C4-2B (cell line): ENCODE results near the gene RBFOX2.

Source experiments
- ZFX ChIP-seq: fragments of 450-650 bp; IDR thresholded peaks from 2 replicates; pipeline ENCODE4 v1.6.1; 2017
- TF ChIP-seq, protein P1 (sequence below): fragments of 450-650 bp; conservative IDR thresholded peaks from 2 replicates; pipeline ENCODE4 v1.5.1; 2017; ENCODE audit warnings: mild to moderate bottlenecking

DNA sequence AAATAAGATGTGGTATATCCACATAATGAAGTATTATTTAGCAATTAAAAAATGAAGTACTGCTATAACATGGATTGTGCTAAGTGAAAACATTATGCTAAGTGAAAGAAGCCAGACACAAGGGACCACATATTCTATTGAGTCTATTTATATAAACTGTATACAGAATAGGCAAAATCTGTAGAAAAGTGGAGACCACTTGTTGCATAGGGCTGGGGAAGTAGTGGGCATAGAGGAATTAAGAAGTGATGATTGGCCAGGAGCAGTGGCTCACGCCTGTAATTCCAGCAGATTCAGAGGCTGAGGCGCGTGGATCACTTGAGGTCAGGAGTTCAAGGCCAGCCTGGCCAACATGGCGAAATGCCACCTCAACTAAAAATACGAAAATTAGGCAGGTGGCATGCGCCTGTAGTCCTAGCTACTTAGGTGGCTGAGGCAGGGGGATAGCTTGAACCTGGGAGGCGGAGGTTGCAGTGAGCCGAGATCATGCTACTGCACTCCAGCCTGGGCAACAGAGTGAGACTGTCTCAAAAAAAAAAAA is 109.6 kb downstream of the RBFOX2 start:
- TF ChIP-seq, protein P1, sequence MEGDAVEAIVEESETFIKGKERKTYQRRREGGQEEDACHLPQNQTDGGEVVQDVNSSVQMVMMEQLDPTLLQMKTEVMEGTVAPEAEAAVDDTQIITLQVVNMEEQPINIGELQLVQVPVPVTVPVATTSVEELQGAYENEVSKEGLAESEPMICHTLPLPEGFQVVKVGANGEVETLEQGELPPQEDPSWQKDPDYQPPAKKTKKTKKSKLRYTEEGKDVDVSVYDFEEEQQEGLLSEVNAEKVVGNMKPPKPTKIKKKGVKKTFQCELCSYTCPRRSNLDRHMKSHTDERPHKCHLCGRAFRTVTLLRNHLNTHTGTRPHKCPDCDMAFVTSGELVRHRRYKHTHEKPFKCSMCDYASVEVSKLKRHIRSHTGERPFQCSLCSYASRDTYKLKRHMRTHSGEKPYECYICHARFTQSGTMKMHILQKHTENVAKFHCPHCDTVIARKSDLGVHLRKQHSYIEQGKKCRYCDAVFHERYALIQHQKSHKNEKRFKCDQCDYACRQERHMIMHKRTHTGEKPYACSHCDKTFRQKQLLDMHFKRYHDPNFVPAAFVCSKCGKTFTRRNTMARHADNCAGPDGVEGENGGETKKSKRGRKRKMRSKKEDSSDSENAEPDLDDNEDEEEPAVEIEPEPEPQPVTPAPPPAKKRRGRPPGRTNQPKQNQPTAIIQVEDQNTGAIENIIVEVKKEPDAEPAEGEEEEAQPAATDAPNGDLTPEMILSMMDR, result no peak
- no peak for TF ChIP-seq ZFX
